Stomach smooth muscle (tissue), 2 donors: ENCODE data around the gene DLG4.

Experiments
- H3K27ac ChIP-seq: one replicate; pipeline ENCODE4 v1.7.0; 2013; ENCODE audit warnings: mild to moderate bottlenecking, low read length, inconsistent platforms
- H3K27me3 ChIP-seq, 2 donors: one replicate each; pipeline ENCODE4 v1.7.0; 2013; ENCODE audit warnings: low read length in 2 of 2; ENCODE audit not compliant: insufficient read depth in 2 of 2, control insufficient read depth in 1 of 2
- H3K36me3 ChIP-seq, 2 donors: one replicate each; pipeline ENCODE4 v1.7.0; 2013; ENCODE audit warnings: low read length in 2 of 2; ENCODE audit not compliant: control insufficient read depth in 2 of 2, insufficient read depth in 2 of 2
- H3K4me1 ChIP-seq: one replicate; pipeline ENCODE4 v1.7.0; 2013; ENCODE audit warnings: low read length; ENCODE audit not compliant: control insufficient read depth, insufficient read depth
- H3K4me3 ChIP-seq, 2 donors: one replicate each; pipeline ENCODE4 v1.7.0; 2013; ENCODE audit warnings: low read length in 2 of 2
- H3K9ac ChIP-seq, 2 donors: one replicate each; pipeline ENCODE4 v1.7.0; 2013; ENCODE audit warnings: low read length in 2 of 2, mild to moderate bottlenecking in 1 of 2
- H3K9me3 ChIP-seq, 2 donors: one replicate each; pipeline ENCODE4 v1.7.0; 2013; ENCODE audit warnings: low read length in 2 of 2; ENCODE audit not compliant: control insufficient read depth in 2 of 2
- donor health status: healthy.
- donor health status: Pancreatic carcinoma.

Gene DLG4

DNA sequence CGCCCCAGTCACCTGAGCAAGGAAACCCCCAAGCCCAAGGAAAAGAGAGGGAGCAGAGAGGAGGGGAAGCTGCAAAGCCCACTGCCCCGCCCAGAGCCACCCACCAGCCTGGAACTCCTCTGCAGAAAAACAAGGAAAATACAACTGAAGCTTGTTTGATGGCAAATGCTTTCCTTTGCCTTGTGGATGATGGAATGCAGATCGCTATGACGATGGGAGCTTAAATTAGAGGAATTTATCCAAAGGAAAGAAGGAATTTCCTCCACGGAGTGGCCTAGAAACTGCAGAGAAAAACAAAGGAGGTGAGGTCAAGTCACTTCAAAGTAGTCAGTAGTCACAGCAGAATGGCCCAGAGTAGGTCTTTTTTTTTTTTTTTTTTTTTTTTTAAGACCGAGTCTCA is 73.5 kb downstream of the DLG4 start:
- Histone ChIP-seq H3K4me3 (no peak overlapping the region), H3K36me3 (no peaks in the 10 kb centered on the region), H3K4me1 (no peaks in the 10 kb centered on the region), H3K9me3 (no peaks in the 10 kb centered on the region), H3K9ac (no peak overlapping the region), H3K27me3 (peaks cover 2 to 6% of the 10 kb centered on the region in 2 donors), H3K27ac (no peak overlapping the region)

DNA sequence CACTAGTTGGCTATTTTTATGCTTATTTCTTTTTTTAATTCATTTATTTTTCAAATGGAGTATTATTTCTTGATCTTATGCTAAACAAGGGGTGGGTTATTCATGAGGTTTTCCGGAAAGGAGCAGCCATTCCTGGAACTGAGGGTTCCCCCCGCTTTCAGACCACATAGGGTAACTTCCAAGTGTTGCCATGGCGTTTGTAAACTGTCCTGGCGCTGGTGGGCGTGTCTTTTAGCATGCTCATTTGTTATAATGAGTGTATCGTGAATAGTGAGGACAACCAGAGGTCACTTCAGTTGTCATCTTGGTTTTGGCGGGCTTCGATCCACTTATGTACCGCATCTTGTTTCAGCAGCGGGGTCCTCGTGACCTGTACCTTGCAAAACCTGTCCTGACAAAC is 75.4 kb downstream of the DLG4 start:
- H3K4me3 ChIP-seq: no peak overlapping the region
- H3K27me3 ChIP-seq: peaks cover 7 to 15% of the 10 kb centered on the region in 2 donors
- no peaks in the 10 kb centered on the region for H3K4me1 ChIP-seq
- no peak overlapping the region for H3K9ac ChIP-seq
- no peaks in the 10 kb centered on the region for H3K36me3 ChIP-seq
- H3K27ac ChIP-seq: no peak overlapping the region
- no peaks in the 10 kb centered on the region for H3K9me3 ChIP-seq

GRCh38 chr17:7141824-7142223 is 77.8 kb downstream of the DLG4 start:
- Histone ChIP-seq H3K4me3 (no peak overlapping the region), H3K4me1 (no peaks in the 10 kb centered on the region), H3K27me3 (peaks cover 17 to 22% of the 10 kb centered on the region in 2 donors), H3K9ac (no peak overlapping the region), H3K9me3 (no peaks in the 10 kb centered on the region), H3K36me3 (no peaks in the 10 kb centered on the region), H3K27ac (no peak overlapping the region)

GRCh38 chr17:7139400-7139799 is 80.2 kb downstream of the DLG4 start:
- H3K9ac ChIP-seq: no peak overlapping the region
- no peak overlapping the region for H3K27ac ChIP-seq

DNA sequence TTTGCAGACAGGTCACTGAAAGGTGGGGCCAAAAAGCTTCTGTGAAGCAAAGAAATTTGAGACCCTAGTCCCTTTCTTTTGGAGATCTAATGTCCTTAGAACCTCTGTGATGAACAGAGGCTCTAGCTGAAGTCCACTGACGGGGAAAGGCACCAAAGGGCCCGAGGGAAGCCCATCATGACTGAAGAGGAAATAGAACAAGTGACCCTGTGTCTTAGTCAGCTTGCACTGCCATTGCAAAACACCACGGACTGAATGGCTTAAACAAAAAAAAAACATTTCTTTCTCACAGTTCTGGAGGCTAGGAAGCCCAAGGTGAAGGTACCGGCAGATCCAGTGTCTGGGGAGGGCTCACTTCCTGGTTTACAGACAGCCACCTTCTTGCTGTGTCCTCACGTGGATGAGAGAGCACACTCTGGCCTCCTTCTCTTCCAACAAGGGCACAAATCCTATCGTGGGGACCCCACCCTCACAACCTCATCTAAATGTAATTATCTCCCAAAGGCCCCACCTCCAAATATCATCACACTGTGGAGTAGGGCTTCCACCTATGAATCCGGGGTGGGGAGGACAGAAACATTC is 80.7 kb downstream of the DLG4 start:
- no peak overlapping the region for H3K9ac ChIP-seq
- H3K27me3 ChIP-seq: peaks cover 19 to 23% of the 10 kb centered on the region in 2 donors
- H3K27ac ChIP-seq: no peak overlapping the region
- H3K9me3 ChIP-seq: no peaks in the 10 kb centered on the region
- H3K36me3 ChIP-seq: no peaks in the 10 kb centered on the region
- H3K4me1 ChIP-seq: no peaks in the 10 kb centered on the region
- H3K4me3 ChIP-seq: no peak overlapping the region

More at GRCh38 chr17:7139400-7139799, 80.2 kb downstream of the DLG4 start:
- Histone ChIP-seq H3K4me3 (no peak overlapping the region), H3K9me3 (no peaks in the 10 kb centered on the region), H3K4me1 (no peaks in the 10 kb centered on the region), H3K27me3 (peaks cover 18 to 23% of the 10 kb centered on the region in 2 donors), H3K36me3 (no peaks in the 10 kb centered on the region)

GRCh38 chr17:7137171-7137943 is 82.3 kb downstream of the DLG4 start:
- Histone ChIP-seq H3K27me3 (peaks cover 28 to 32% of the 10 kb centered on the region in 2 donors), H3K4me1 (no peaks in the 10 kb centered on the region), H3K9me3 (no peaks in the 10 kb centered on the region), H3K36me3 (no peaks in the 10 kb centered on the region), H3K9ac (no peak overlapping the region), H3K27ac (no peak overlapping the region), H3K4me3 (peak overlapping the region in 1 of 2 donors; percentile 15)
